Activated effector memory CD4-positive, alpha-beta T cell treated with anti-CD3 and anti-CD28 coated beads, Interleukin-2, amount 50 U/mL, for 16 hours (primary cell): ENCODE data around the gene CHST3.
"Not testable (repeated sequence)": the region's sequence is repeated elsewhere in the genome, so short reads cannot be mapped to it uniquely, and the experiment has no call there.

Experiments
- DNase-seq: peaks from one replicate; pipeline ENCODE4 v3.0.0-alpha.2; 2020

CHST3 gene

GRCh38 chr10:71964098-71964742 is at the start of gene CHST3:
Gene CHST3 (plus strand): TSS chr10:71964395. CDS start chr10:72005843, 41,448 bp downstream.
- no peak for DNase-seq

- no peak for DNase-seq
Observed at GRCh38 chr10:71916827-71917226, 47.4 kb upstream of the CHST3 start.

- DNase-seq = no peak
Observed at GRCh38 chr10:71918992-71919391, 45.2 kb upstream of the CHST3 start.

GRCh38 chr10:71919956-71920539 is 44.1 kb upstream of the CHST3 start:
- not testable (repeated sequence) for DNase-seq

- DNase-seq = no peak
Observed at GRCh38 chr10:71920540-71921323, 43.5 kb upstream of the CHST3 start.

- no peak for DNase-seq
Observed at GRCh38 chr10:71921324-71922027, 42.7 kb upstream of the CHST3 start.

- DNase-seq = no peak
Observed at GRCh38 chr10:71923138-71923692, 41.0 kb upstream of the CHST3 start.

GRCh38 chr10:71924771-71925170 is 39.4 kb upstream of the CHST3 start:
- DNase-seq = no peak

GRCh38 chr10:71927159-71927558 is 37.0 kb upstream of the CHST3 start:
- DNase-seq = no peak

- DNase-seq = no peak
Observed at GRCh38 chr10:71927776-71928592, 36.2 kb upstream of the CHST3 start.

GRCh38 chr10:71931295-71931694 is 32.9 kb upstream of the CHST3 start:
- DNase-seq = no peak

- DNase-seq = peak; percentile 81
Observed at GRCh38 chr10:71933651-71934050, 30.5 kb upstream of the CHST3 start.

- DNase-seq = no peak
Observed at GRCh38 chr10:71938211-71938610, 26.0 kb upstream of the CHST3 start.

- DNase-seq = no peak
Observed at GRCh38 chr10:71939304-71939703, 24.9 kb upstream of the CHST3 start.

- DNase-seq = no peak
Observed at GRCh38 chr10:71939861-71940474, 24.2 kb upstream of the CHST3 start.

GRCh38 chr10:71940752-71941151 is 23.4 kb upstream of the CHST3 start:
- no peak for DNase-seq

- DNase-seq = no peak
Observed at GRCh38 chr10:71941318-71941717, 22.9 kb upstream of the CHST3 start.

- DNase-seq = no peak
Observed at GRCh38 chr10:71945819-71946474, 18.2 kb upstream of the CHST3 start.

GRCh38 chr10:71946700-71947099 is 17.5 kb upstream of the CHST3 start:
- no peak for DNase-seq

- no peak for DNase-seq
Observed at GRCh38 chr10:71948496-71949067, 15.6 kb upstream of the CHST3 start.

GRCh38 chr10:71950683-71951082 is 13.5 kb upstream of the CHST3 start:
- no peak for DNase-seq
